Panc1 (cell line): ENCODE results near the gene SIRPB2. TPM values are rescaled to one million over a fixed set of nuclear protein-coding genes. Genes with fewer than 3 reads are reported as not detected.

Source experiments
- ATAC-seq: fragments of 200-7000 bp; cut with Tn5 transposase; 2 replicates; pipeline ENCODE4 v1.9.1; 2020; ENCODE audit warnings: mild to moderate bottlenecking, moderate library complexity
- BruUV-seq: library from RNA; stranded (reverse); fragments of 400-500 nt; replicated peaks from 2 replicates; lab custom pipeline; 2021; lab: Mats Ljungman, UMichigan
- CTCF ChIA-PET: fragments of 300-600 bp; sonication (Branson Sonifier 250); formaldehyde crosslinking; loops from one replicate; lab custom pipeline; 2022; ENCODE audit warnings: antibody characterized with exemption; lab: Charles Lee
- POLR2A ChIA-PET: fragments of 300-600 bp; sonication (Branson Sonifier 250); formaldehyde crosslinking; loops from one replicate; lab custom pipeline; 2022; ENCODE audit warnings: antibody characterized with exemption; lab: Charles Lee
- DNase-seq: peaks from one replicate; pipeline ENCODE4 v3.0.0-alpha.2; 2010; ENCODE audit warnings: low read depth, low spot score
- H3K27ac ChIP-seq: 2 replicates; pipeline ENCODE4 v1.5.1; 2011; ENCODE audit warnings: mild to moderate bottlenecking, low read length, inconsistent platforms
- H3K27me3 ChIP-seq: fragments of 200-500 bp; sonication (Bioruptor generic); 2 replicates; pipeline ENCODE4 v1.6.0; 2014; ENCODE audit warnings: low read length, inconsistent platforms; ENCODE audit not compliant: control insufficient read depth, insufficient read depth
- H3K36me3 ChIP-seq: fragments of 200-500 bp; sonication (Bioruptor generic); 2 replicates; pipeline ENCODE4 v1.5.1; 2014; ENCODE audit warnings: inconsistent platforms, mild to moderate bottlenecking, low read length, moderate library complexity; ENCODE audit not compliant: control insufficient read depth, insufficient read depth
- H3K4me1 ChIP-seq: 2 replicates; pipeline ENCODE4 v1.5.1; 2011; ENCODE audit warnings: inconsistent platforms, mild to moderate bottlenecking, low read length, moderate library complexity; ENCODE audit not compliant: control insufficient read depth, insufficient read depth
- H3K4me3 ChIP-seq, 2 experiments: 2 replicates each; pipeline ENCODE4 v1.5.1; 2011 to 2012; ENCODE audit warnings: low read depth in 2 of 2, low read length in 2 of 2, mild to moderate bottlenecking in 2 of 2, inconsistent platforms in 1 of 2, moderate library complexity in 1 of 2
- H3K9me3 ChIP-seq: fragments of 200-500 bp; sonication (Bioruptor generic); 2 replicates; pipeline ENCODE4 v1.5.1; 2014; ENCODE audit warnings: low read depth, mild to moderate bottlenecking, inconsistent platforms, low read length, moderate library complexity; ENCODE audit not compliant: control insufficient read depth, insufficient read depth
- CTCF ChIP-seq: fragments of 450-650 bp; IDR thresholded peaks from 2 replicates; pipeline ENCODE4 v1.5.1; 2017; ENCODE audit warnings: mild to moderate bottlenecking
- POLR2AphosphoS5 ChIP-seq: IDR thresholded peaks from 2 replicates; pipeline ENCODE4 v1.6.1; 2012; ENCODE audit warnings: mild to moderate bottlenecking, low read depth, low read length, moderate library complexity
- REST ChIP-seq, 2 experiments: IDR thresholded peaks; 2 replicates each; pipeline ENCODE4 v1.6.1; 2011 to 2012; ENCODE audit warnings: low read depth in 2 of 2, control low read depth in 1 of 2, low read length in 1 of 2, mild to moderate bottlenecking in 1 of 2, moderate library complexity in 1 of 2; ENCODE audit not compliant: insufficient read depth in 1 of 2
- SIN3A ChIP-seq: IDR thresholded peaks from 2 replicates; pipeline ENCODE4 v1.6.1; 2012; ENCODE audit warnings: low read depth, mild to moderate bottlenecking, low read length, moderate library complexity, borderline replicate concordance; ENCODE audit not compliant: insufficient read depth
- TCF7L2 ChIP-seq: IDR thresholded peaks from 2 replicates; pipeline ENCODE4 v1.6.1; 2011; ENCODE audit warnings: mild to moderate bottlenecking, low read depth, low read length, inconsistent platforms
- in situ Hi-C: cut with HindIII; loops from 2 replicates; pipeline ENCODE4 v1.10.0; 2016; ENCODE audit warnings: low sequenced_read_pairs, low pct_unique_long_range_greater_than_20kb
- intact Hi-C: fragments of 100-400 bp; cut with micrococcal nuclease; formaldehyde crosslinking; loops from one replicate; pipeline ENCODE4 v1.10.0; 2022; ENCODE audit not compliant: unreplicated experiment
- total RNA-seq: library from RNA; stranded (reverse); gene quantifications from one replicate; pipeline ENCODE4 v1.2.1, GENCODE V29; 2021; ENCODE audit not compliant: unreplicated experiment

The SIRPB2 gene
- total RNA-seq, 1 experiment from 2014 or later: not detected

GRCh38 chr20:1438361-1438760, 52.9 kb downstream of the SIRPB2 start:
- no TSS peak for BruUV-seq
- POLR2A ChIA-PET: interaction anchor here (0.7 kb wide), 1 partner anchor 748 kb away, joined by 3 read pairs; no protein-coding TSS in a partner anchor
- in situ Hi-C loops: no loop called here

More at GRCh38 chr20:1438361-1438760, 52.9 kb downstream of the SIRPB2 start:
- CTCF ChIA-PET: interaction anchor here (1.1 to 2.0 kb wide), 2 partner anchors 56 to 66 kb away, joined by 3 to 5 read pairs; no protein-coding TSS in a partner anchor
- no peaks in the 10 kb centered on the region for H3K36me3 ChIP-seq
- no peak for DNase-seq
- no peak for ATAC-seq
- peaks cover 10% of the 10 kb centered on the region for H3K4me1 ChIP-seq
- TF ChIP-seq TCF7L2: no peak
- TF ChIP-seq POLR2AphosphoS5: no peak
- TF ChIP-seq SIN3A: no peak
- no peak for TF ChIP-seq CTCF
- TF ChIP-seq REST (IDR thresholded peaks at IDR 0.05; ENCODE audit: insufficient read depth in 1 of 2, low read depth in 2 of 2, low read length in 1 of 2): no peak
- intact Hi-C loops: loop anchor here (5.0 to 10.0 kb wide), 2 partner anchors 46 to 64 kb away; partner anchors contain the start of gene FKBP1A
- peak overlapping the region; percentile 67; the same call in 1 of the 2 replicates for H3K27ac ChIP-seq
- no peak overlapping the region for H3K4me3 ChIP-seq
- peaks cover 16% of the 10 kb centered on the region; the same call in 1 of the 2 replicates for H3K9me3 ChIP-seq
- H3K27me3 ChIP-seq: no peaks in the 10 kb centered on the region
